Stimulated activated naive CD4-positive, alpha-beta T cell treated with Interleukin-2 at 50 U/mL for 16 hours (primary cell): ENCODE results near the gene ADAM22.

ENCODE experiments used
- DNase-seq: peaks from one replicate; lab custom pipeline; 2025; lab: John Stamatoyannopoulos, UW

Gene ADAM22

GRCh38 chr7:88218836-88219605 lies 285.0 kb downstream of the ADAM22 start:
- DNase-seq, result no peak

DNA sequence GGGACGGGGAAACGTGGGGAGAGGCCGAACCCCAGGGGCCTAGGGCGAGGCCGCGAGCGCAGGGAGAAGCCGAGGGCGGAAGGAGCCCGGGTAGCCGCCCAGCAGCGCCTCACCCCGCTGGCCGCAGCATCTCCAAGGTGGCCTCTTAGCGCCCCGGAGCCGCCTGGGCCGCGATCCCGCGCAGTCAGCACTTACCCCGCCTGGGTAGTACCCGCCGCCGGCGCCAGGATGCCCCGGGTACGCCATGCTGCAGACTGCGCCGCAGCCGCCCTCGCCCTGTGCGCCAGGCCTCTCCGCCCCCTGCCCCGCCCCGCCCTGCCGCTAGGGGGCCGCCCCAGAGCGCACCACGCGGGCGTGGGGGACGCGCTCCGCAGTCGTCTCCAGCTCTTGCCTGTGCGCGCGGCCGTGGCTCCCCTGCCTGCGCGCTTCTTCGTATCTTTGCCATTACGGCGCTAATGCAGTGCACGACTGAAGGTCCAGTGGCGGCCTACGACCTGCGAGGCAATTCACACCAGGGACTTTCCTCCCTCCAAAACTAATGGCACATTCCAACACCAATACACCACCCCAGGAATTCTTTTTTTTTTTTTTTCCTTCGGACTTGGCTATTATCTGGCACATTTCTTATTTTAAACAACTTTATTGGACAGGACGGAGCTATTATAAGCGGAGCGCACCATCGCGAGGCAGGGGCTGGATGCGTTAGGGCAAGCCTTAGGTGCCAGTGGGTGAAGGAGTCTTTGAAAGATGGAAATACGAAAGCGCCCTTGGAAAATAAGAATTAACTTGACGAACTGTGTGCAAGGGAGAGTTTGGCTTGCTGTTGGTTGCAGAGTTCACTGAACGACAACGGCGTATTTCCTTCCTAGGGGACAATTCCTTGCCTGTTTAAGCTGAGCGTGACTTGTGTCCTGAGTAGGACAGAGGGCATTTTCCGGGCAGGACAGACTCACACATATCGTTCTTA lies 286.0 kb downstream of the ADAM22 start, which contains the start of gene SRI:
Gene SRI, minus strand, starts transcription at position 258 of the 967 bp plus-strand sequence. Its CDS starts 12 bp downstream, at position 246.
- DNase-seq, result peak; percentile 91

DNA sequence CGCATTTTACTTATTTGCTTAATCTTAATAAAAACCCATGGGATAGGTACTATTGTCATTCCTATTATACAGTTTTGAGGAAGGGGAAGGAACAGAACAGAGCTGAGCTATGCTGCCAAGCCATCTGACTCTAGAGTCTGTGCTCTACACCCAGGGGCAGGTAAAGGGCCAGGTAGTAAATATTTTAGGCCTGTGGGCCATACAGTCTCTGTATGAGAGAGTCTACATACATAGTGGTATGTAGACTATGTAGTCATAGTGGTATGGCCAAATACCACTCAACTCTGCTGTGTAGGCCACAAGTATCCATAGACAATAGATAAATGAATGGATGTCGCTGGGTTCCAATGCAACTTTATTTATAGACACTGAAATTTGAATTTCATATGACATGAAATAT lies 289.2 kb downstream of the ADAM22 start:
- no peak for DNase-seq

- DNase-seq, result no peak
Observed at GRCh38 chr7:88224601-88225275, 290.7 kb downstream of the ADAM22 start.

DNA sequence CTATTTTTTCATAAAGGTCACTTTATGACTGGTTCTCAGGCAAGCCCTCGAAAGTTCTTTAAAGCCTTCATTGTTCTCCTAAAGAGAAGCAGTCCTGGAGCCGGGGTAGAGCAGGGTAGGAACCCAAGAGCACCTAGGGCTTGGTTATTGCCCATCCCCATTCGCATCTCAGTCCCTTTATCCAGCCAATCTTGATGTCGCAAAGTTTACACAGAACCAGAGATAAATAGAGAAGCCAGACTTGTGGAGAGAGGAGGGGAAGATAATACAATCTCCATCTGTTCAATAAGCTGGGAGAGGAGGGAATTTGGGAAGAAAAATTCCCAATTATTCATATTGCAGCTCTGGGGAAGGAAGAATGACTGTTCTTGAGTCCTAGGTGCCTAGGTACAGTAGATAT lies 292.1 kb downstream of the ADAM22 start:
- no peak for DNase-seq

GRCh38 chr7:88226886-88227516 lies 292.9 kb downstream of the ADAM22 start:
- no peak for DNase-seq

GRCh38 chr7:88229302-88229995 lies 295.4 kb downstream of the ADAM22 start:
- no peak for DNase-seq

DNA sequence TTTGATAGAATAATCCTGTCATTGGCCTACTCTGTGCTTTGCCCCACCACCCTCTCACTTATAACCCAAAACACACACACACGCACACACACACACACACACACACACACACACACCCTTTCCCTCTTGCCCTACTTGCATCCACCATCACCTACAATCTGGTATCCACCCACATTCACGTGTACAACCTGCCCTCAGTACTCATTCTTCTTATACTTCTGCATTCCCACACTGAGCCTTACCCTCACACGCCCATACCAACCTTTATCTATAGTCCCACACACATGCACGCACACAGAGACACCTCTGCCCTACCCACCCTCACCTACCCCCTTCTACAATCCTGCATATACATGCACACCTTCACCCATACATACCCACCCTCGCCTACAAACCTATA lies 296.6 kb downstream of the ADAM22 start:
- DNase-seq, result no peak

DNA sequence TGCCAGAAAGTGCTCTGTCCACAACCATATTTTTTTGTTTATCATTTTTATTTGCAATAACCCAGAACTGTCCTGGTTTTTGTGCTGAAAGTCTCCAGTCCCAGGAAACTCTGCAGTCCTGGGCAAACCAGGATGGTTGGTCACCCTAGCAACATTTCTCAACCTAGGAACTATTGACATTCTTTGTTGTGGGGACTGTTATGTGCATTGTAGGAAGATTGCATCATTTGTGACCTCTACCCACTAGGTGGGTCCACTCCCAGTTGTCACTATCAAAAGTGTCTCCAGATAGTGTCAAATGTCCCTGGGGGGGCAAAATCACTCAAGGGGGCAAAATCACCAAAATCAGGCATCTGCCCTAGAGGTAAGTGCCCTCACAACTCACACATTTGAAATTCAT lies 299.8 kb downstream of the ADAM22 start:
- DNase-seq, result no peak

DNA sequence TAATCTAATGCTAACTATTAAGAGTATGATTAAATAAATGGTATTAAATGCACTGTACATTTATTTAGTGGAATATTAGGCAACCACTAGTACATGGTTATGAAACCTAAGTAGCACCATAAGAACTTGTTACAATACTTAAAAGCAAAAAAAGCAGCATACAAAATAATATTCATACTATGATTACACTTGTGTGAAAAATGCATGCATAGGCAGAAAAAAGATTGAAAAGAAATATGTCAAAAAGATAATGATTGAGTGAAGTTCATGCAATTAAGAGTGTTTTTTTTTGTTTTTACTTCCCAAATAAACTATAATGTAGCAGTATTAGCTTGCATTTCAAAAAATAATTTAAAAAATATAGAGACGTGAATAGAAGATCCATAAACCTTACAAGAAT lies 305.8 kb downstream of the ADAM22 start:
- no peak for DNase-seq

DNA sequence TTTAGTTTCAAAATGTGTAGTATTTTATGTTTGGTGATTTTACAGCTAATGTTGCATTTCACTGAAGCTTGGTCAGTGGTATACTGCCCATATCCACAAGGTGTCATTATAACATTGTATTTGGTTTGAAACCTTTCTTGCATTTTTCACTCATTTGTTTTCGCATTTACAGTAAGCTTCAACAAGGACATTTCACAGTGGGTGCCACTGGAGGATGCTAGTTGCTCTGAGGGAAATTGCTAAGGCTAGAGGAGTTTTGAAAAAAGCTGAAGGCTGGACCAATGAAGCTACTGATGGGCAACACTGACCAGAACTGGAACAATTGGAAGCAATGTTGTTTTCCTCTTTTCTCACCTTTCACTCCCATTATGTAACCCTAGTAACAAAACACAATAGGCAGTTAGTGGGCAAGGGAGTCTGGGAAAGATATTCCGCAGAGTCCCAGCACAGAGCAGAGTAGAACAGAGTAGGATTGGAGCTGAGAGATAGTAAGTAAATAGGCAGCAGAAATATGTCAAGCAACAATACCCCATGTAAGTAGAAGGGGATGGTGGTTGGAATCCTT lies 309.4 kb downstream of the ADAM22 start:
- DNase-seq, result no peak

DNA sequence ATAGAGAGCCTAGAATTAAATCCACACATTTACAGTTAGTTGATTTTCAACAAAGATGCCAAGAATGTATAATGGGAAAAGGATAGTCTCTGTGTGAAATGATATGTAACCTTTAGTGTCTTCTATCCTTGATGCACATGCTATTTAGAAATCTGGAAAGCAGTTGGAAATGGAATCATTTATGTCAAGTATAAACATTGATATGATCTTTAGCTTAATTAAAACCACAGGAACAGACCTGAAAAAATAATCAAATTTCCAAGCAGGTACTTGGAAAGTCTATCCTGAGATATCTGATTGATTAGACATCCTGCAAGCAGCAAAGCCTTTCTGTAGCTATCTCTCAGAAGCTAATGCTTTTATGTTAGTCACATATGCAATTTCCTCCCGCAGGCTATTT lies 310.2 kb downstream of the ADAM22 start:
- no peak for DNase-seq
